ENCODE results near the gene TP53TG5. TPM values are rescaled to one million over a fixed set of nuclear protein-coding genes. Genes with fewer than 3 reads are reported as not detected.

The TP53TG5 gene
- total RNA-seq, 1 donor from 2014 or later = not detected

DNA sequence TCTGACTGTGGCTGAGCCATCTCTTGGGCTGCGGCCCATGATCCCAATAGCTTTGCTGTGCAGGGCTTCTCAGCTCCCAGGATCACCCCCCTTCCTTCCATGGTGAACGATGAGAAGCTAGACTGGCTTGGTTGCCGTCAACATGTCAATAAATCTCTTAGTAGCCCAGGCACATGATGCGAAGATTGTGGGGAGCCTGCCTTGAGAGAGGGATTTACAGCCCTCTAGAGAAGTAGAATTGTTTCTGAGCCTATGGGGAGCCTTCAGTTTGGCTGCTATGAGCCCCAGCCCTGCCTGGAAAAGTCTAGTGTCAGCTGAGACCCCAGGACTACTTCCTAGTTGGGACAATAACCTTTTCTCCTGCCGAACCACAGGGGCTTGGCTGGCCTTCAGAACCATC is 34.5 kb upstream of the TP53TG5 start:
- peak overlapping the region; percentile 12 for H3K4me3 Mint-ChIP-seq
- H3K27ac Mint-ChIP-seq (ENCODE audit: unreplicated experiment) = peak overlapping the region; percentile 67
- no peaks in the 10 kb centered on the region for H3K9me3 Mint-ChIP-seq

DNA sequence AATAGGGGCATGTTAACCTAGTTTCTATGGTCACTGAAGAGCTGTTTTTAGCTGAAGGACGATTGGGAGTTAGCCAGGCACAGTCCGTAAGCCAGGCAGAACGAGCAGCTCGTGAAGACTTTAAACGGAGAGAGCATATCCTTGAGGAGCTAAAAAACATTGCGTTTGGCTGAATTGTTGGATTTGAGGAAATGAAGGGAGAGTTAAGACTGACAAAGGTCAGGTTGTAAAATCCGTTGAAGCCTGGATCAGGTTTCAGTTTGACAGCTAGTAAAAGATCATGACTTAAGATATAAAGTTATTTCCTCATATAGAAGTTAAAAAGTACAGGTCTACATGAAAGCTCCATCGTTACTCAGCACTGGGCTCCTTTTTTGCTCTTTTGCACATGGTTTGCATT is 32.8 kb upstream of the TP53TG5 start:
- H3K36me3 Mint-ChIP-seq (ENCODE audit: low read depth) = peaks cover 7% of the 10 kb centered on the region
- TF ChIP-seq, protein P1, sequence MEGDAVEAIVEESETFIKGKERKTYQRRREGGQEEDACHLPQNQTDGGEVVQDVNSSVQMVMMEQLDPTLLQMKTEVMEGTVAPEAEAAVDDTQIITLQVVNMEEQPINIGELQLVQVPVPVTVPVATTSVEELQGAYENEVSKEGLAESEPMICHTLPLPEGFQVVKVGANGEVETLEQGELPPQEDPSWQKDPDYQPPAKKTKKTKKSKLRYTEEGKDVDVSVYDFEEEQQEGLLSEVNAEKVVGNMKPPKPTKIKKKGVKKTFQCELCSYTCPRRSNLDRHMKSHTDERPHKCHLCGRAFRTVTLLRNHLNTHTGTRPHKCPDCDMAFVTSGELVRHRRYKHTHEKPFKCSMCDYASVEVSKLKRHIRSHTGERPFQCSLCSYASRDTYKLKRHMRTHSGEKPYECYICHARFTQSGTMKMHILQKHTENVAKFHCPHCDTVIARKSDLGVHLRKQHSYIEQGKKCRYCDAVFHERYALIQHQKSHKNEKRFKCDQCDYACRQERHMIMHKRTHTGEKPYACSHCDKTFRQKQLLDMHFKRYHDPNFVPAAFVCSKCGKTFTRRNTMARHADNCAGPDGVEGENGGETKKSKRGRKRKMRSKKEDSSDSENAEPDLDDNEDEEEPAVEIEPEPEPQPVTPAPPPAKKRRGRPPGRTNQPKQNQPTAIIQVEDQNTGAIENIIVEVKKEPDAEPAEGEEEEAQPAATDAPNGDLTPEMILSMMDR (conservative IDR thresholded peaks at IDR 0.05) = no peak
- H3K27me3 Mint-ChIP-seq (ENCODE audit: low read depth) = peaks cover 11% of the 10 kb centered on the region
- H3K9me3 Mint-ChIP-seq = no peaks in the 10 kb centered on the region
- DNase-seq (ENCODE audit: low read depth, low spot score) = no peak
- H3K4me1 Mint-ChIP-seq = peaks cover 18% of the 10 kb centered on the region
- peak overlapping the region; percentile 74 for H3K4me3 Mint-ChIP-seq
- H3K27ac Mint-ChIP-seq (ENCODE audit: unreplicated experiment) = no peak overlapping the region

More for the DNA sequence above, 34.5 kb upstream of the TP53TG5 start:
- H3K27me3 Mint-ChIP-seq (ENCODE audit: low read depth) = peaks cover 4% of the 10 kb centered on the region
- TF ChIP-seq, protein P1 (conservative IDR thresholded peaks at IDR 0.05) = no peak
- peaks cover 7% of the 10 kb centered on the region for H3K36me3 Mint-ChIP-seq (ENCODE audit: low read depth)
- H3K4me1 Mint-ChIP-seq = peaks cover 22% of the 10 kb centered on the region
- DNase-seq (ENCODE audit: low read depth, low spot score) = no peak

DNA sequence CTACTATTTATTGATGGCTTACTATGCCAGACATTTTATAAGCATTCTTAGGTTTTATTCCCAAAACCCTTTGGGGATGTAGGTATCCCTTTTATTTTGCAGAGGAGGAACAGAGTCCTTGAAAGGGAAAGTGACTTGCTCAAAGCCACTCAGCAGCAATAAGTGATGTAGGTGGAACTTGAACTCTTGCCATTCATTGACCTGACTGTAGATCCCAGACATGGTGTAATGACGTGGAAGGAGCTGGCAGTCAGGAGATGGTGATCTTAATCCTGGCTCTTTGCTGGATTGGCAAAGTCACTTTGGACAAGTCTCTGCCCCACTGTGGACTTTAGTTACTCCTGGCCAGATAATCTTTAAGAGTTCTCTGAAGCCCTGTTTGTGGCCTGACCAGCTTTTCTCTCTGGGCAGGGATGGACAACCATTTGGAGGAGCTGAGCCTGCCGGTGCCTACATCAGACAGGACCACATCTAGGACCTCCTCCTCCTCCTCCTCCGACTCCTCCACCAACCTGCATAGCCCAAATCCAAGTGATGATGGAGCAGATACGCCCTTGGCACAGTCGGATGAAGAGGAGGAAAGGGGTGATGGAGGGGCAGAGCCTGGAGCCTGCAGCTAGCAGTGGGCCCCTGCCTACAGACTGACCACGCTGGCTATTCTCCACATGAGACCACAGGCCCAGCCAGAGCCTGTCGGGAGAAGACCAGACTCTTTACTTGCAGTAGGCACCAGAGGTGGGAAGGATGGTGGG is 31.6 kb upstream of the TP53TG5 start:
- Mint-ChIP-seq H3K27me3 (ENCODE audit: low read depth) (peaks cover 20% of the 10 kb centered on the region), H3K4me3 (peak overlapping the region; percentile 74), H3K27ac (ENCODE audit: unreplicated experiment) (no peak overlapping the region), H3K9me3 (no peaks in the 10 kb centered on the region), H3K36me3 (ENCODE audit: low read depth) (peaks cover 9% of the 10 kb centered on the region), H3K4me1 (peaks cover 12% of the 10 kb centered on the region)
- TF ChIP-seq, protein P1 (conservative IDR thresholded peaks at IDR 0.05) = no peak
- no peak for DNase-seq (ENCODE audit: low read depth, low spot score)

DNA sequence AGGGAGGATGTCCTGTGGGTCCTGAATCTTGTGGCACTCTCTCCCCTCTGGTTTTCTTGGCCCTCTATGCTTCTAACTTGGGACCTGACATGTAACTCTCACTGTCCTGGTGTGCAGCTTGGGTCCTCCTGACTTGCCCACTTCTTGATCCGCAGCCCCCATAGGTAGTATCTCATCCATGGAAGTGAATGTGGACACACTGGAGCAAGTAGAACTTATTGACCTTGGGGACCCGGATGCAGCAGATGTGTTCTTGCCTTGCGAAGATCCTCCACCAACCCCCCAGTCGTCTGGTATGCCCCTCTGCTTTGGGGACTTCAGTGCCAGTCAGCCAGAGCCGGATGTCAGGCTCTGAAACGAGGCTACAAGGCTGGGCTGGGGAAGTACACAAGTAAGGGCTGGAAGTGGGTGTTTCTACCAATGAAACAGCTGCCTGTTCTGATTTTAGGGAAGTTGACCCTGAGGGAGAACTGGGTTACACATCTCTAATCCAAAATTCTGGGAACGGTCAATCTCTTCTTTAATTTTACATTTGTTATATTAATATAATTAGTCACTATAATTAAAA is 30.6 kb upstream of the TP53TG5 start:
- Mint-ChIP-seq H3K36me3 (ENCODE audit: low read depth) (peaks cover 10% of the 10 kb centered on the region), H3K4me1 (peaks cover 14% of the 10 kb centered on the region), H3K27me3 (ENCODE audit: low read depth) (peaks cover 29% of the 10 kb centered on the region), H3K27ac (ENCODE audit: unreplicated experiment) (no peak overlapping the region), H3K9me3 (no peaks in the 10 kb centered on the region), H3K4me3 (peak overlapping the region; percentile 56)
- DNase-seq (ENCODE audit: low read depth, low spot score) = no peak
- TF ChIP-seq, protein P1 (conservative IDR thresholded peaks at IDR 0.05) = no peak

DNA sequence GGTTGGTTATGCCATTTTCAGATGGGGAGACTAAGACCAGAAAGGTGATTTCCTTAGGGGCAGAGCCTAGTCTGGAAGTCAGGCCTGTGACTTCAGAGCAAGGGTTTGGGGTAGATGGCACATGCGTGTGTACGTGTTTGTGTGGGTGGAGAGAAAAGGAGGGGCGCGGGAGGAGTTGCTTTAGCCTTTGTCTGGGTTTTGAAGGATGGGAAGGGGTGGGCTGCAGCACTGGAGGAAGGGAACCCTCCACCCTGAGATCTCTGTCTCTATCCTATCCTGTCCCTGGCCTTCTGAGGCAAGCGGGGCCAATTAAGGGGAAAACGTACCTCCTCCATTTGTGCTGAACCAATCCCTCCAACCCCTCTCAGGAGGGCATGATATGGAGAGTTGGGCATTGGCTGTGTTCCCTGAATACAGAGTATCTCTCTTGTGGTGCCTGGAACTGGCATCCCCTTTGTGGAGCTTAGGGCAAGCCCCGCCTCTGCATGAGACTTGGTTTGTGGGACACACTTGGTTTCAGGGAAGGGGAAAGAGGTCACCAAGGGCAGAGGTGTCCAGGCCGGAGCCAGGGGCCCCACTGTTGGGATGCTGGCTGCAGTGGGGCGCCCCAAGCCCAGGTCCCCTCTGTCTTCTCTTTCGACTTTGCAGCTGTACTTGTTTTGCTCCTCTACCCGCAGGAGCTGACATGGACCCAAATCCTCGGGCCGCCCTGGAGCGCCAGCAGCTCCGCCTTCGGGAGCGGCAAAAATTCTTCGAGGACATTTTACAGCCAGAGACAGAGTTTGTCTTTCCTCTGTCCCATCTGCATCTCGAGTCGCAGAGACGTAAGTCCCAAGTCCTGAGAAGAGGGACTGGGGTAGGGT is 29.9 kb upstream of the TP53TG5 start, which contains the start of gene DBNDD2:
DBNDD2 (plus strand) TSS at position 507 of the 863 bp plus-strand sequence; CDS start at position 686, 179 bp downstream.
- H3K4me1 Mint-ChIP-seq = peaks cover 14% of the 10 kb centered on the region
- peaks cover 10% of the 10 kb centered on the region for H3K36me3 Mint-ChIP-seq (ENCODE audit: low read depth)
- H3K4me3 Mint-ChIP-seq = peak within 1 kb of the TSS; percentile 90
- peaks cover 33% of the 10 kb centered on the region for H3K27me3 Mint-ChIP-seq (ENCODE audit: low read depth)
- H3K9me3 Mint-ChIP-seq = no peaks in the 10 kb centered on the region
- DNase-seq (ENCODE audit: low read depth, low spot score) = no peak
- TF ChIP-seq, protein P1 (conservative IDR thresholded peaks at IDR 0.05) = no peak
- H3K27ac Mint-ChIP-seq (ENCODE audit: unreplicated experiment) = no peak within 1 kb of the TSS
